HG03439 (cell line): ENCODE data around the gene CACNG5.

Experiments
- ATAC-seq: cut with Tn5 transposase; IDR thresholded peaks from one replicate; pipeline ENCODE4 v1.9.1; 2021; ENCODE audit warnings: mild to moderate bottlenecking, moderate library complexity; ENCODE audit not compliant: unreplicated experiment

CACNG5 gene

GRCh38 chr17:66822009-66822408 lies 12.9 kb upstream of the CACNG5 start:
- ATAC-seq, result no peak

- ATAC-seq, result no peak
Measured at GRCh38 chr17:66826856-66827255, 8.1 kb upstream of the CACNG5 start.

GRCh38 chr17:66829386-66829864 lies 5.5 kb upstream of the CACNG5 start:
- ATAC-seq, result no peak

- ATAC-seq, result no peak
Measured at GRCh38 chr17:66829883-66830282, 5.0 kb upstream of the CACNG5 start.

- ATAC-seq, result no peak
Measured at GRCh38 chr17:66830451-66830850, 4.5 kb upstream of the CACNG5 start.

GRCh38 chr17:66831383-66832210 lies 3.3 kb upstream of the CACNG5 start:
- no peak for ATAC-seq

- no peak for ATAC-seq
Measured at GRCh38 chr17:66833201-66833600, 1.7 kb upstream of the CACNG5 start.

GRCh38 chr17:66834426-66834918 lies 445 bp upstream of the CACNG5 start:
- ATAC-seq, result no peak

GRCh38 chr17:66835476-66835875 lies 559 bp downstream of the CACNG5 start:
- ATAC-seq, result no peak

- ATAC-seq, result no peak
Measured at GRCh38 chr17:66836063-66837005, 1.4 kb downstream of the CACNG5 start.

- no peak for ATAC-seq
Measured at GRCh38 chr17:66837226-66837625, 2.3 kb downstream of the CACNG5 start.

- ATAC-seq, result no peak
Measured at GRCh38 chr17:66837885-66838665, 3.2 kb downstream of the CACNG5 start.

GRCh38 chr17:66839616-66840015 lies 4.7 kb downstream of the CACNG5 start:
- ATAC-seq, result no peak

GRCh38 chr17:66840061-66840460 lies 5.1 kb downstream of the CACNG5 start:
- no peak for ATAC-seq

- ATAC-seq, result no peak
Measured at GRCh38 chr17:66841328-66841727, 6.4 kb downstream of the CACNG5 start.

GRCh38 chr17:66841744-66842143 lies 6.8 kb downstream of the CACNG5 start:
- no peak for ATAC-seq

GRCh38 chr17:66842505-66842904 lies 7.6 kb downstream of the CACNG5 start:
- ATAC-seq, result no peak

GRCh38 chr17:66842959-66843358 lies 8.0 kb downstream of the CACNG5 start:
- ATAC-seq, result no peak

GRCh38 chr17:66843627-66844026 lies 8.7 kb downstream of the CACNG5 start:
- ATAC-seq, result no peak

GRCh38 chr17:66847704-66848103 lies 12.8 kb downstream of the CACNG5 start:
- ATAC-seq, result no peak

- no peak for ATAC-seq
Measured at GRCh38 chr17:66848496-66848895, 13.6 kb downstream of the CACNG5 start.
